GM12801 (cell line): ENCODE measurements around the gene AP1G2.

ENCODE experiments used
- TF ChIP-seq, protein P1 (sequence below): IDR thresholded peaks from one replicate; pipeline ENCODE4 v1.5.1; 2011; ENCODE audit warnings: control low read depth; ENCODE audit not compliant: insufficient read length; ENCODE audit errors: extremely low read depth

AP1G2 gene

GRCh38 chr14:23577710-23578392 lies 10.3 kb upstream of the AP1G2 start:
- TF ChIP-seq, protein P1, sequence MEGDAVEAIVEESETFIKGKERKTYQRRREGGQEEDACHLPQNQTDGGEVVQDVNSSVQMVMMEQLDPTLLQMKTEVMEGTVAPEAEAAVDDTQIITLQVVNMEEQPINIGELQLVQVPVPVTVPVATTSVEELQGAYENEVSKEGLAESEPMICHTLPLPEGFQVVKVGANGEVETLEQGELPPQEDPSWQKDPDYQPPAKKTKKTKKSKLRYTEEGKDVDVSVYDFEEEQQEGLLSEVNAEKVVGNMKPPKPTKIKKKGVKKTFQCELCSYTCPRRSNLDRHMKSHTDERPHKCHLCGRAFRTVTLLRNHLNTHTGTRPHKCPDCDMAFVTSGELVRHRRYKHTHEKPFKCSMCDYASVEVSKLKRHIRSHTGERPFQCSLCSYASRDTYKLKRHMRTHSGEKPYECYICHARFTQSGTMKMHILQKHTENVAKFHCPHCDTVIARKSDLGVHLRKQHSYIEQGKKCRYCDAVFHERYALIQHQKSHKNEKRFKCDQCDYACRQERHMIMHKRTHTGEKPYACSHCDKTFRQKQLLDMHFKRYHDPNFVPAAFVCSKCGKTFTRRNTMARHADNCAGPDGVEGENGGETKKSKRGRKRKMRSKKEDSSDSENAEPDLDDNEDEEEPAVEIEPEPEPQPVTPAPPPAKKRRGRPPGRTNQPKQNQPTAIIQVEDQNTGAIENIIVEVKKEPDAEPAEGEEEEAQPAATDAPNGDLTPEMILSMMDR, result no peak

- TF ChIP-seq, protein P1, result no peak
These were observed 9.6 kb upstream of the AP1G2 start for GRCh38 chr14:23577004-23577681.

GRCh38 chr14:23573384-23574015 lies 5.9 kb upstream of the AP1G2 start:
- TF ChIP-seq, protein P1, result no peak

- TF ChIP-seq, protein P1, result no peak
These were observed 5.2 kb upstream of the AP1G2 start for GRCh38 chr14:23572836-23573235.

- TF ChIP-seq, protein P1, result no peak
These were observed 4.9 kb upstream of the AP1G2 start for GRCh38 chr14:23572524-23572828.

DNA sequence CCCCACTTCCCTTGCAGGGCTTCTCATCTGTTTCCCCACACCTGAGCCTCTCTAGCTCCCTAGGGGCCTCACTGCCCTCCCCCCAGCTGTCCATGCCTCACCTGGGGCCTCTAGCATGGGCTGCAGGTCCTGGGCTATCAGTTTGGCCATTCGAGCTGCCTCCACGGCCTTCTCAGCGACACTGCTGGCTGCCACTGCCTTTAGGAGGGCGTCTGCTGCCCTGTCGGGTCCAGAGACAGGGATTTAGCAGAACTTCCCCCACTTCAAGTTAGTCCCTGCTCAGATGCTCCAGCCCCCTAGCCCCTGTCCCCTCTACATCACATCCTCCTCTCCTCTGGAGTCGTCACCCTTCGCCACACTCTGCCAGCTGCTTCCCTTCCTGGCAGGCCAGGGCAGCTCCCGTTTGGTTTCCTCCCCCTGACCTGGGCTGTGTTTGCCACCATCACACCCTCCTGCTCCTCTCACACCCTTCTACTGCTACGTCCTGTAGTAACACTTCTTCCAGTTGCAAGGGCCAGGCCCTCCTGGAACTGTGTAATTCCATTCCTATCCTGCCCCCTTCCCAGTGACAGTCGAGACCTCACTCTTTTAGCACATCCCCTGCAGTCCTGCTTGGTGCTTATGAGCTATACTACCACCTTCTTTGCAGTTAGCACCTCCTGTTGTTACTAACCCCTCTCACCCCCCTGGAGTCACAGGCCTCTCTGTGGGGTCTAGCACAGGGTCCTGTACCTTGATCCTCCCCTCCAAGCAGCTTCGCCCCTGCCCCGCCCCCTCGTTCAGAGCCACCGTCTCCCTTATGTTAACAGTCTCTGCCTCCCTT lies 4.3 kb upstream of the AP1G2 start:
- TF ChIP-seq, protein P1, result no peak
